HepG2 (cell line): ENCODE data around the gene CPNE5. TPM values are rescaled to one million over a fixed set of nuclear protein-coding genes. Genes with fewer than 3 reads are reported as not detected.

Experiments used
- ATAC-seq: fragments of 200-7000 bp; cut with Tn5 transposase; 3 replicates; pipeline ENCODE4 v1.9.1; 2020; ENCODE audit warnings: mild to moderate bottlenecking, moderate library complexity
- BruUV-seq: library from RNA; stranded (reverse); fragments of 400-500 nt; replicated peaks from 2 replicates; lab custom pipeline; 2021; lab: Mats Ljungman, UMichigan
- CTCF ChIA-PET: fragments of 300-600 bp; formaldehyde crosslinking; extraction: SDS; loops from one replicate; lab custom pipeline; 2021; ENCODE audit warnings: low total read pairs, inconsistent platforms, low intra/inter-chr PET ratio; lab: Yijun Ruan, JAX
- POLR2A ChIA-PET: fragments of 350-600 bp; sonication (Branson Sonifier 250); formaldehyde crosslinking; loops from one replicate; lab custom pipeline; 2020; ENCODE audit warnings: antibody characterized with exemption, inconsistent platforms; lab: Yijun Ruan, JAX
- DNase-seq: peaks from one replicate; pipeline ENCODE4 v3.0.0-alpha.2; 2015; ENCODE audit warnings: low spot score
- FAIRE-seq: peaks from 3 replicates; lab custom pipeline; 2011; peaks lifted over from hg19 to GRCh38; lab: Jason Lieb, UNC
- H2AFZ ChIP-seq: one replicate; pipeline ENCODE4 v1.6.1; 2011; ENCODE audit warnings: low read length, inconsistent platforms
- H3K27ac ChIP-seq: fragments of 300-600 bp; 3 replicates; pipeline ENCODE4 v1.8.0; 2011; ENCODE audit warnings: mixed run types, mild to moderate bottlenecking, mixed read lengths, low read length, inconsistent platforms; ENCODE audit not compliant: insufficient read depth; ENCODE audit errors: extremely low read length
- H3K27me3 ChIP-seq, 2 experiments: fragments of 200-600 bp in 1 of 2; 2 replicates in 1 of 2; 3 replicates in 1 of 2; pipeline versions ENCODE4 v1.6.0 to v1.8.0; 2011; ENCODE audit warnings: low read length in 2 of 2, mild to moderate bottlenecking in 2 of 2, moderate library complexity in 2 of 2, inconsistent platforms in 1 of 2; ENCODE audit not compliant: insufficient read depth in 2 of 2, control insufficient read depth in 1 of 2
- H3K36me3 ChIP-seq, 2 experiments: fragments of 200-600 bp in 1 of 2; replicated peaks in 1 of 2; 2 replicates in 1 of 2; 3 replicates in 1 of 2; pipeline versions ENCODE4 v1.5.1 to v1.8.0; 2011; ENCODE audit warnings: low read length in 2 of 2, inconsistent platforms in 1 of 2; ENCODE audit not compliant: insufficient read depth in 2 of 2, control insufficient read depth in 1 of 2
- H3K4me1 ChIP-seq: 2 replicates; pipeline ENCODE4 v1.5.1; 2012; ENCODE audit warnings: low read length, inconsistent platforms; ENCODE audit not compliant: insufficient read depth
- H3K4me2 ChIP-seq: 2 replicates; pipeline ENCODE4 v1.6.0; 2011; ENCODE audit warnings: low read depth, low read length, inconsistent platforms
- H3K4me3 ChIP-seq, 3 experiments: fragments of 200-600 bp in 1 of 3; sonication (generic), shearing (Covaris generic) in 1 of 3; replicated peaks in 1 of 3; 2 replicates each; pipeline ENCODE4 v1.5.1; 2011 to 2016; ENCODE audit warnings: low read length in 3 of 3, inconsistent platforms in 2 of 3, low read depth in 2 of 3, mild to moderate bottlenecking in 2 of 3, control low read depth in 1 of 3, mixed read lengths in 1 of 3; ENCODE audit not compliant: insufficient read depth in 1 of 3
- H3K79me2 ChIP-seq: one replicate; pipeline ENCODE4 v1.6.1; 2011; ENCODE audit warnings: low read length, inconsistent platforms; ENCODE audit not compliant: insufficient read depth
- H3K9ac ChIP-seq: 2 replicates; pipeline ENCODE4 v1.6.0; 2011; ENCODE audit warnings: mild to moderate bottlenecking, low read depth, low read length, inconsistent platforms; ENCODE audit not compliant: insufficient read depth
- H3K9me3 ChIP-seq: 2 replicates; pipeline ENCODE4 v1.5.1; 2012; ENCODE audit warnings: mild to moderate bottlenecking, low read length
- H4K20me1 ChIP-seq: 2 replicates; pipeline ENCODE4 v1.6.0; 2011; ENCODE audit warnings: inconsistent platforms, mild to moderate bottlenecking, low read length, moderate library complexity; ENCODE audit not compliant: insufficient read depth
- ARHGAP35 ChIP-seq: sonication (generic); formaldehyde crosslinking; IDR thresholded peaks from 2 replicates; pipeline ENCODE4 v1.9.0; 2022; ENCODE audit warnings: mild to moderate bottlenecking, inconsistent platforms, moderate library complexity, missing genetic modification reagents, borderline replicate concordance
- BRF2 ChIP-seq: sonication (generic); formaldehyde crosslinking; IDR thresholded peaks from 2 replicates; pipeline ENCODE4 v1.8.1; 2022; ENCODE audit warnings: mild to moderate bottlenecking, missing genetic modification reagents
- CC2D1A ChIP-seq: sonication (generic); formaldehyde crosslinking; IDR thresholded peaks from 2 replicates; pipeline ENCODE4 v1.8.1; 2023; ENCODE audit warnings: mild to moderate bottlenecking, missing genetic modification reagents
- HIVEP1 ChIP-seq: sonication (generic); formaldehyde crosslinking; IDR thresholded peaks from 2 replicates; pipeline ENCODE4 v1.4.0; 2020; ENCODE audit warnings: mild to moderate bottlenecking, missing genetic modification reagents
- KDM3A ChIP-seq: IDR thresholded peaks from 2 replicates; pipeline ENCODE4 v1.6.1; 2018; ENCODE audit warnings: low read depth, missing compliant biosample characterization
- KDM5B ChIP-seq: sonication (generic); formaldehyde crosslinking; IDR thresholded peaks from 2 replicates; pipeline ENCODE4 v1.4.0; 2020; ENCODE audit warnings: missing genetic modification reagents, mild to moderate bottlenecking, borderline replicate concordance
- MIER3 ChIP-seq: IDR thresholded peaks from 2 replicates; pipeline ENCODE4 v1.6.1; 2016; ENCODE audit warnings: missing compliant biosample characterization, borderline replicate concordance
- NFYB ChIP-seq: sonication (generic); formaldehyde crosslinking; IDR thresholded peaks from 2 replicates; pipeline ENCODE4 v1.4.0; 2020; ENCODE audit warnings: missing genetic modification reagents
- SATB2 ChIP-seq: sonication (generic); formaldehyde crosslinking; IDR thresholded peaks from 2 replicates; pipeline ENCODE4 v1.5.0; 2020; ENCODE audit warnings: missing genetic modification reagents
- SMC3 ChIP-seq: IDR thresholded peaks from 2 replicates; pipeline ENCODE4 v1.6.1; 2011; ENCODE audit warnings: low read length, improper control_type of control experiment
- SNAPC5 ChIP-seq: sonication (generic); formaldehyde crosslinking; IDR thresholded peaks from 2 replicates; pipeline ENCODE4 v1.8.1; 2023; ENCODE audit warnings: mild to moderate bottlenecking, missing genetic modification reagents, borderline replicate concordance
- SPEN ChIP-seq: sonication (generic); formaldehyde crosslinking; IDR thresholded peaks from 2 replicates; pipeline ENCODE4 v1.5.1; 2020; ENCODE audit warnings: low read depth, mild to moderate bottlenecking, missing genetic modification reagents
- TBX2 ChIP-seq: sonication (generic); formaldehyde crosslinking; IDR thresholded peaks from 2 replicates; pipeline ENCODE4 v1.5.0; 2020; ENCODE audit warnings: missing genetic modification reagents, mild to moderate bottlenecking, borderline replicate concordance
- TGIF2 ChIP-seq: IDR thresholded peaks from 2 replicates; pipeline ENCODE4 v1.6.1; 2016; ENCODE audit warnings: control low read depth, missing compliant biosample characterization
- ZFYVE20 ChIP-seq: sonication (generic); formaldehyde crosslinking; IDR thresholded peaks from 2 replicates; pipeline ENCODE4 v1.8.0; 2023; ENCODE audit warnings: low read depth, mild to moderate bottlenecking, moderate library complexity, missing genetic modification reagents, borderline replicate concordance
- ZNF10 ChIP-seq: sonication (generic); formaldehyde crosslinking; IDR thresholded peaks from 2 replicates; pipeline ENCODE4 v1.4.0; 2020; ENCODE audit warnings: mild to moderate bottlenecking, low read depth, missing genetic modification reagents, borderline replicate concordance
- ZNF660 ChIP-seq: sonication (generic); formaldehyde crosslinking; IDR thresholded peaks from 2 replicates; pipeline ENCODE4 v1.5.1; 2020; ENCODE audit warnings: mild to moderate bottlenecking, low read depth, missing genetic modification reagents, borderline replicate concordance
- ZNF749 ChIP-seq: sonication (generic); formaldehyde crosslinking; IDR thresholded peaks from 2 replicates; pipeline ENCODE4 v1.8.0; 2022; ENCODE audit warnings: mild to moderate bottlenecking, missing genetic modification reagents, moderate library complexity, borderline replicate concordance
- ZXDC ChIP-seq: sonication (generic); formaldehyde crosslinking; IDR thresholded peaks from 2 replicates; pipeline ENCODE4 v1.5.0; 2020; ENCODE audit warnings: mild to moderate bottlenecking, missing genetic modification reagents
- WGBS: methylation state at CpG from one replicate; pipeline ENCODE4 v1.1.6; 2017; ENCODE audit warnings: low lambda C conversion rate; 5-methylcytosine and 5-hydroxymethylcytosine counted together
- in situ Hi-C: cut with HindIII; loops from 2 replicates; pipeline ENCODE4 v1.10.0; 2017; ENCODE audit warnings: low pct_unique_long_range_greater_than_20kb; ENCODE audit not compliant: extremely low pct_ligation_motif_present
- intact Hi-C: fragments of 100-400 bp; cut with micrococcal nuclease; formaldehyde crosslinking; loops from one replicate; pipeline ENCODE4 v1.10.0; 2022; ENCODE audit not compliant: unreplicated experiment
- polyA plus RNA-seq, 8 experiments: library from polyadenylated mRNA; depleted of rRNA in 3 of 8; stranded (reverse) in 7 of 8; unstranded in 1 of 8; fragments of >200 nt; fragmentation: Illumina TruSeq in 4 of 8; extraction: Trizol in 4 of 8; gene quantifications; 2 replicates each; pipeline versions ENCODE4 v1.2.1 to v1.2.3, GENCODE V29; 2011 to 2016; ENCODE audit warnings: low read depth in 4 of 8, missing spikeins in 1 of 8, mixed read lengths in 1 of 8; ENCODE audit not compliant: insufficient read depth in 1 of 8
- total RNA-seq, 5 experiments: library from RNA; depleted of rRNA; stranded (reverse); fragments of >200 nt; fragmentation: Illumina TruSeq; extraction: Trizol; gene quantifications; 2 replicates each; pipeline ENCODE4 v1.2.3, GENCODE V29; 2016; ENCODE audit warnings: low read depth in 1 of 5

Gene CPNE5
- total and polyA plus RNA-seq, 2 of the 13 experiments (the other 11 are each of a cell fraction or from before 2014, with no cell fraction given): 0.16 TPM; not detected in 1

GRCh38 chr6:36722879-36723278, 116.4 kb downstream of the CPNE5 start:
- POLR2A ChIA-PET: no interaction called here

More at GRCh38 chr6:36722879-36723278, 116.4 kb downstream of the CPNE5 start:
- TF ChIP-seq SATB2: no peak
- TF ChIP-seq KDM3A (CRISPR knock-in tag): no peak
- no peak for TF ChIP-seq ZXDC (CRISPR knock-in tag)
- TF ChIP-seq SNAPC5 (CRISPR knock-in tag): no peak
- no peak for TF ChIP-seq MIER3 (CRISPR knock-in tag)
- no peak for TF ChIP-seq TGIF2 (CRISPR knock-in tag)
- TF ChIP-seq ARHGAP35 (CRISPR knock-in tag): no peak
- no peak for TF ChIP-seq ZNF749 (CRISPR knock-in tag)
- TF ChIP-seq KDM5B (CRISPR knock-in tag): no peak
- TF ChIP-seq CC2D1A (CRISPR knock-in tag): no peak
- no peak for TF ChIP-seq ZNF660 (CRISPR knock-in tag)
- no peak for TF ChIP-seq ZNF10 (CRISPR knock-in tag)
- TF ChIP-seq TBX2: no peak
- no peak for TF ChIP-seq SMC3
- TF ChIP-seq SPEN: no peak
- TF ChIP-seq NFYB (CRISPR knock-in tag): no peak
- no peak for TF ChIP-seq BRF2
- TF ChIP-seq HIVEP1: no peak
- no peak for TF ChIP-seq ZFYVE20 (CRISPR knock-in tag)
- no peak overlapping the region for H2AFZ ChIP-seq
- H4K20me1 ChIP-seq: no peaks in the 10 kb centered on the region
- no TSS peak for BruUV-seq
- no peaks in the 10 kb centered on the region for H3K79me2 ChIP-seq
- intact Hi-C loops (loop anchor here (5.0 kb wide), 1 partner anchor 41 kb away; no protein-coding TSS in a partner anchor), in situ Hi-C loops (loop anchor here (5.0 kb wide), 1 partner anchor 101 kb away; no protein-coding TSS in a partner anchor)
- no peak overlapping the region for H3K4me2 ChIP-seq
- H3K4me1 ChIP-seq: no peaks in the 10 kb centered on the region
- H3K36me3 ChIP-seq: no peaks in the 10 kb centered on the region
- no peak for DNase-seq
- CTCF ChIA-PET: interaction anchor here (4.1 kb wide), 1 partner anchor 99 kb away, joined by 59 read pairs; no protein-coding TSS in a partner anchor
- H3K27me3 ChIP-seq: peaks cover 7 to 45% of the 10 kb centered on the region in 2 experiments; a peak in 3 of 5 replicates
- WGBS: 4% methylated on average over 2 of the region's 2 CpGs
- no peaks in the 10 kb centered on the region for H3K9me3 ChIP-seq
- no peak overlapping the region for H3K4me3 ChIP-seq
- H3K27ac ChIP-seq: no peak overlapping the region
- no peak overlapping the region for H3K9ac ChIP-seq
- FAIRE-seq: no peak
- no peak for ATAC-seq
